B cell (primary cell): ENCODE data around the gene ZNF185. TPM values are rescaled to one million over a fixed set of nuclear protein-coding genes. Genes with fewer than 3 reads are reported as not detected.

Experiments
- ATAC-seq: fragments of 200-7000 bp; cut with Tn5 transposase; one replicate; pipeline ENCODE4 v1.10.0; 2021; ENCODE audit warnings: low read depth, mild to moderate bottlenecking, moderate number of reproducible peaks, moderate library complexity
- CTCF ChIA-PET: fragments of 350-600 bp; sonication (Branson Sonifier 250); formaldehyde crosslinking; loops from one replicate; lab custom pipeline; 2021; ENCODE audit warnings: antibody characterized with exemption, inconsistent platforms; lab: Charles Lee
- POLR2A ChIA-PET: fragments of 350-600 bp; sonication (Branson Sonifier 250); formaldehyde crosslinking; loops from one replicate; lab custom pipeline; 2021; ENCODE audit warnings: antibody characterized with exemption; lab: Charles Lee
- DNase-seq: peaks from one replicate; pipeline ENCODE4 v3.0.0; 2013
- H2AFZ ChIP-seq: 2 replicates; pipeline ENCODE4 v1.6.1; 2012; ENCODE audit warnings: mild to moderate bottlenecking, low read depth, low read length; ENCODE audit not compliant: insufficient read depth, poor library complexity, severe bottlenecking
- H3K27ac ChIP-seq, 2 donors: 1 replicate in 1 of 2; 2 replicates in 1 of 2; pipeline ENCODE4 v1.5.1; 2012 to 2013; ENCODE audit warnings: low read length in 2 of 2, mild to moderate bottlenecking in 2 of 2, moderate library complexity in 1 of 2
- H3K27me3 ChIP-seq, 4 experiments: fragments of 200-600 bp in 1 of 4; sonication (generic) in 1 of 4; replicated peaks in 1 of 4; 1 replicate in 2 of 4; 2 replicates in 2 of 4; pipeline versions ENCODE4 v1.6.1 to v1.7.0; 2013 to 2016; ENCODE audit warnings: low read length in 3 of 4, mild to moderate bottlenecking in 2 of 4, mixed read lengths in 1 of 4, moderate library complexity in 1 of 4; ENCODE audit not compliant: insufficient read depth in 4 of 4, control insufficient read depth in 3 of 4; ENCODE audit errors: control extremely low read depth in 1 of 4
- H3K36me3 ChIP-seq, 2 experiments: replicated peaks in 1 of 2; 1 replicate in 1 of 2; 2 replicates in 1 of 2; pipeline versions ENCODE4 v1.6.1 to v1.7.1; 2013; ENCODE audit warnings: low read length in 1 of 2; ENCODE audit not compliant: insufficient read depth in 2 of 2, control insufficient read depth in 1 of 2; ENCODE audit errors: control extremely low read depth in 1 of 2, extremely low read depth in 1 of 2
- H3K4me1 ChIP-seq, 2 donors: fragments of 200-600 bp in 1 of 2; sonication (generic) in 1 of 2; 1 replicate in 1 of 2; 2 replicates in 1 of 2; pipeline versions ENCODE4 v1.5.1 to v1.6.1; 2013 to 2017; ENCODE audit warnings: low read length in 2 of 2; ENCODE audit not compliant: control insufficient read depth in 2 of 2, insufficient read depth in 2 of 2
- H3K4me2 ChIP-seq: replicated peaks from 2 replicates; pipeline ENCODE3; 2012; ENCODE audit warnings: mild to moderate bottlenecking, low read depth, low read length; ENCODE audit not compliant: poor library complexity, severe bottlenecking
- H3K4me3 ChIP-seq, 5 experiments: fragments of 200-600 bp in 1 of 5; sonication (generic) in 1 of 5; 1 replicate in 3 of 5; 2 replicates in 2 of 5; pipeline versions ENCODE4 v1.5.1 to v1.7.0; 2011 to 2016; ENCODE audit warnings: low read length in 4 of 5, mild to moderate bottlenecking in 4 of 5, low read depth in 2 of 5, control low read depth in 1 of 5, moderate library complexity in 1 of 5; ENCODE audit not compliant: insufficient read depth in 1 of 5; ENCODE audit errors: control extremely low read depth in 1 of 5, extremely low read depth in 1 of 5
- H3K79me2 ChIP-seq: fragments of 200-600 bp; sonication (generic); one replicate; pipeline ENCODE4 v1.6.0; 2016; ENCODE audit warnings: low read length; ENCODE audit not compliant: control insufficient read depth, insufficient read depth
- H3K9ac ChIP-seq: fragments of 200-600 bp; sonication (generic); 2 replicates; pipeline ENCODE4 v1.6.1; 2017; ENCODE audit warnings: mild to moderate bottlenecking, low read length, moderate library complexity
- H3K9me3 ChIP-seq, 3 donors: one replicate each; pipeline versions ENCODE4 v1.6.1 to v1.7.1; 2013; ENCODE audit warnings: low read length in 2 of 3; ENCODE audit not compliant: control insufficient read depth in 2 of 3, insufficient read depth in 1 of 3; ENCODE audit errors: control extremely low read depth in 1 of 3
- H4K20me1 ChIP-seq: 2 replicates; pipeline ENCODE4 v1.6.0; 2012; ENCODE audit warnings: mild to moderate bottlenecking, low read length; ENCODE audit not compliant: insufficient read depth, control insufficient read depth, poor library complexity, severe bottlenecking
- H3K27ac Mint-ChIP-seq: one replicate; pipeline ENCODE4 v1.8.0; 2021; ENCODE audit warnings: mixed read lengths
- H3K27me3 Mint-ChIP-seq: one replicate; pipeline ENCODE4 v1.8.0; 2021; ENCODE audit warnings: mixed read lengths
- H3K4me1 Mint-ChIP-seq: one replicate; pipeline ENCODE4 v1.8.0; 2021; ENCODE audit warnings: mixed read lengths
- H3K4me3 Mint-ChIP-seq: one replicate; pipeline ENCODE4 v1.8.0; 2021; ENCODE audit warnings: mixed read lengths
- H3K9me3 Mint-ChIP-seq: one replicate; pipeline ENCODE4 v1.8.0; 2022; ENCODE audit warnings: mixed read lengths; ENCODE audit not compliant: insufficient read depth
- CTCF ChIP-seq: fragments of 200-600 bp; IDR thresholded peaks from one replicate; pipeline ENCODE4 v1.8.0; 2022; ENCODE audit warnings: antibody characterized with exemption, mild to moderate bottlenecking
- EZH2 ChIP-seq: IDR thresholded peaks from 2 replicates; pipeline ENCODE4 v1.6.1; 2012; ENCODE audit warnings: borderline replicate concordance, low read depth, mild to moderate bottlenecking, moderate library complexity, low read length; ENCODE audit not compliant: insufficient read depth, poor library complexity, severe bottlenecking
- WGBS: methylation state at CpG from one replicate; pipeline ENCODE4 v1.1.5; 2013; ENCODE audit warnings: missing lambda C conversion rate; ENCODE audit not compliant: insufficient coverage; 5-methylcytosine and 5-hydroxymethylcytosine counted together
- intact Hi-C: fragments of 100-400 bp; cut with micrococcal nuclease; formaldehyde crosslinking; loops from one replicate; pipeline ENCODE4 v1.10.0; 2022
- polyA plus RNA-seq: library from polyadenylated mRNA; depleted of rRNA; stranded (reverse); fragments of >200 nt; gene quantifications from 2 replicates; pipeline ENCODE4 v1.2.3, GENCODE V29; 2012
- total RNA-seq, 2 donors: library from RNA; stranded (reverse); fragments of 120-200 nt in 1 of 2; gene quantifications; 1 replicate in 1 of 2; 2 replicates in 1 of 2; pipeline versions ENCODE4 v1.2.3 to v1.2.4, GENCODE V29; 2013 to 2022

ZNF185 gene
- total and polyA plus RNA-seq, 2 donors (not counting 1 experiment from before 2014, with no cell fraction given), result 0.89 to 2.3 TPM

- POLR2A ChIA-PET, result no interaction called here
- H3K4me1 Mint-ChIP-seq, result no peaks in the 10 kb centered on the region
- no peak overlapping the region for H3K4me3 ChIP-seq
- no peak overlapping the region for H2AFZ ChIP-seq
- H3K4me3 Mint-ChIP-seq, result no peak overlapping the region
- CTCF ChIA-PET, result no interaction called here
- no peaks in the 10 kb centered on the region for H3K9me3 ChIP-seq
- H3K4me2 ChIP-seq, result no peak overlapping the region
- H3K27ac ChIP-seq, result no peak overlapping the region
- no peaks in the 10 kb centered on the region for H3K27me3 ChIP-seq
- H3K27ac Mint-ChIP-seq, result no peak overlapping the region
- no peaks in the 10 kb centered on the region for H4K20me1 ChIP-seq
- H3K79me2 ChIP-seq, result no peaks in the 10 kb centered on the region
- H3K9me3 Mint-ChIP-seq, result no peaks in the 10 kb centered on the region
- ATAC-seq (no peak), DNase-seq (no peak)
- intact Hi-C loops, result no loop called here
- no peak overlapping the region for H3K9ac ChIP-seq
- H3K36me3 ChIP-seq, result peaks cover 0 to 16% of the 10 kb centered on the region in 2 experiments
- H3K27me3 Mint-ChIP-seq, result no peaks in the 10 kb centered on the region
- no peak for TF ChIP-seq EZH2
- TF ChIP-seq CTCF, result no peak
- no CpG with 5 or more reads among the region's 6 CpGs for WGBS
- H3K4me1 ChIP-seq, result no peaks in the 10 kb centered on the region
These were observed 36.0 kb upstream of the ZNF185 start for GRCh38 chrX:152861826-152862225.

- TF ChIP-seq CTCF, result no peak
- no peak for TF ChIP-seq EZH2
- intact Hi-C loops, result no loop called here
- DNase-seq (no peak), ATAC-seq (no peak)
- Histone ChIP-seq H3K36me3 (peaks cover 0 to 12% of the 10 kb centered on the region in 2 experiments), H3K79me2 (no peaks in the 10 kb centered on the region), H2AFZ (no peak overlapping the region), H3K27me3 (no peaks in the 10 kb centered on the region), H3K27ac (no peak overlapping the region), H3K4me3 (no peak overlapping the region), H3K4me1 (no peaks in the 10 kb centered on the region), H3K9ac (no peak overlapping the region), H3K9me3 (no peaks in the 10 kb centered on the region), H4K20me1 (no peaks in the 10 kb centered on the region), H3K4me2 (no peak overlapping the region)
- H3K4me1 Mint-ChIP-seq, result no peaks in the 10 kb centered on the region
- H3K4me3 Mint-ChIP-seq, result no peak overlapping the region
- no peaks in the 10 kb centered on the region for H3K27me3 Mint-ChIP-seq
- 99% methylated on average over 14 of the region's 17 CpGs for WGBS
- ChIA-PET CTCF (no interaction called here), POLR2A (no interaction called here)
- H3K27ac Mint-ChIP-seq, result no peak overlapping the region
- H3K9me3 Mint-ChIP-seq, result no peaks in the 10 kb centered on the region
These were observed 32.5 kb upstream of the ZNF185 start for GRCh38 chrX:152865232-152865920.
